NCI-H1417 (cell line): ENCODE data around the gene FLNB.
A peak's percentile ranks its signal among the peaks of the same experiment; 100 is the strongest.

Source experiments
- DNase-seq, 3 experiments: peaks; one replicate each; lab custom pipeline; 2025; lab: John Stamatoyannopoulos, UW

The FLNB gene

GRCh38 chr3:58008141-58009025, at the start of gene FLNB:
FLNB (plus strand) TSS chr3:58008422; CDS start chr3:58008565, 143 bp downstream.
- peak; percentile 60 to 81 (median 77) for DNase-seq

- no peak for DNase-seq
Measured at GRCh38 chr3:57958642-57959422, 49.4 kb upstream of the FLNB start.

- no peak for DNase-seq
Measured at GRCh38 chr3:57959423-57960173, 48.6 kb upstream of the FLNB start.

DNA sequence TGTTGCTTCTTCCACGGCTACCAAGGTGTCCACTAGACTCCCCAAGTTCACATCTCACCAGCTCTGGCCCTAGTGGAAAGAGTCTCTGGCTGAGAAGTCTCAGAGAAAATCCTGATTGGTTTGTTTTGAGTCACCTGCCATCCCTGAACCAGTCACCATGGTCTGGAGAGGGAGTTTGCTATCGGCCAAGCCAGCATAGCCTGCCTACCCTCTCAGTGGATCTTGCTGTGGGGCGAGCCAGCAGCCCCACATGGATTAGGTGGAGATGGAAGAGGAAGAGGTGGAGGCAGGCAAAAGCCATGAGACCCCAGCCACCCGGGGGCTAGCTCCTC, 48.1 kb upstream of the FLNB start:
- no peak for DNase-seq

DNA sequence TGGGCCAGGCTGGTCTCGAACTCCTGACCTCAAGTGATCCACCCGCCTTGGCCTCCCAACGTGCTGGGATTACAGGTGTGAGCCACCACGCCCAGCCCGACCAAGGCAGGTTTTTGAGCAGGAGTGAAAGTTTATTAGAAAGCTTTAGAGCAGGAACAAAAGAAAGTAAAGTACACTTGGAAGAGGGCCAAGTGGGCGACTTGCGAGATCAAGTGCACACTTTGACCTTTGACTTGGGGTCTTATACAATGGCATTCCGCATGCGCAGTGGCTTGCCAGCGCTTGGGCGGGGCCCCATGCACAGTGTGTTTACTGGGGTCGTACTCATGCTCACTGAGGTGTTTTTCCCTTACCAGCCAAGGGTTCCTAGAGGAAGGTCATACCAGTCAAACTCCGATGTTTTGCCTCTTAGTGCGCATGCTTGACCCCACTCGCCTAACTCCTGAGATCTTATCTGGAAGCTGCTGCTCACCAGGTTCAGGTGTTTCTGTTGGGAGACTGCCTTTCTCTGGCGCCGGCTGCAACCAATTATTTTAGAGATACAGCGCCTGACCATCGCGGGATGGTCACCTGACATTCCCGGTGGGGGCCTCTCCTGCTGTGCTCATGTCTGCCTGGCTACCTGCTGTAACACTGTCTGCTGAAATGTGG, 46.9 kb upstream of the FLNB start:
- no peak for DNase-seq

- DNase-seq: no peak
Measured at GRCh38 chr3:57961828-57962447, 46.3 kb upstream of the FLNB start.

GRCh38 chr3:57962448-57962834, 45.8 kb upstream of the FLNB start:
- no peak for DNase-seq

DNA sequence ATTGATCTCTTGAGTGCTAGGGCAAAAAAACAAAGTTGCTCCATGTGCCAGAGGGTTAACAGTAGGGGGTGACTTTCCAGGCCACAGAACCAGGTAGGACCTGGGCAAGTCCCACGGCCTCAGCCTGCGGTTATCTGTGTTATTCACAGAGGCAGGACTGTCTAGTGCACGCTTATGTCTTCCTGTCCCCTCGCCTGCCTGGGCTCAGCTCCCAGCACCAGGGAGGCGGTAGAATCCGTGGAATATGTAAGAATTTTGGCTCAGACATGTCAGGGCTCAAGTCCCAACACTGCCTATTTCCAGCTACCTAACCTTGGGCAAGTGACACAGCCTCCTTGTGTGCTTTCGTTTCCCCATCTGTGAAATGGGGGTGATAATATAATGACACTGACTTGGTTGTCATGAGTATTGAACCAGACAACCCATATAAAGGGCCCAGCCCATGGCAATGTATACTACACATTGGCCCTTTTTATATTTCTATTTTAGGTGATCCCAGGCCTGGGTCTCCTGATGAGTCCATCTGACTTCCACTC, 44.3 kb upstream of the FLNB start:
- no peak for DNase-seq

- DNase-seq: no peak
Measured at GRCh38 chr3:57966829-57967228, 41.4 kb upstream of the FLNB start.

- DNase-seq: no peak
Measured at GRCh38 chr3:57967590-57967989, 40.6 kb upstream of the FLNB start.

DNA sequence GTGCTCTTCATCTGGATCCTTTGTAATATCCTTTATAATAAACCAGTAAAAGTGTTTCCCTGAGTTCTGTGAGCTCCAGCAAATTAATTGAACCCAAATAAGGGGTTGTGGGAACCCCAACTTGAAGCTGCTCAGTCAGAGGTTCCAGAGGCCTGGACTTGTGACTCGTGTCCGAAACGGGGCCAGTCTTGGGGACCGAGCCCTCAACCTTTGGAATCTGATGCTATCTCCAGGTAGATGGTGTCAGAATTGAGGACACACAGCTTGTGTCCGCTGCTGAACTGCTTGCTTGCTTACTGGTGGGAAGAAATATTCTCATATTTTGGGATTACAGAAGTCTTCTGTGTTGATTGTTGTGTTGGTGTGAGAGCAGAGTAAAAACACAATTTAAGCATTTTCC, 39.7 kb upstream of the FLNB start:
- no peak for DNase-seq

DNA sequence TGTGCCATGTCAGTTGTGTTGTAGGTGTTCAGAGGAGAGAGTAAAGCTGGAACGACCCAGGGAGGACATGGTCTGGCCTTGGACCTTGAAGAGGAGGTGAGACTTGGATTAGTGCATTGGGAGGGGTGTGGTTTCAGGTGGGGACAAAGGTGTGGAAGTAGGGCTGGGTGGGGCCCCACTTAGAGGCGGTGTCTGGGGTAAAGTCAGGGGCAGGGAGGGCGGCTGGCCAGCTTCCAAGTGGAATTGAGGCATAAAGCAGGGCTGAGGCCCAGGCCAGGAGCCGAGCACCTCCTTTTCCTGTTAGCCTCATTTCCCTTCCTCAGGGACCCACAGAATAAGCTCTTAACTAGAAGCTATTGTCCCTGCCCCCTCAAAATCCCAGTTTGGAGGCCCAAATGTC, 36.2 kb upstream of the FLNB start:
- no peak for DNase-seq

GRCh38 chr3:57972531-57973111, 35.6 kb upstream of the FLNB start:
- DNase-seq: no peak

GRCh38 chr3:57973715-57974477, 34.3 kb upstream of the FLNB start:
- no peak for DNase-seq

GRCh38 chr3:57974796-57975388, 33.3 kb upstream of the FLNB start:
- no peak for DNase-seq

- DNase-seq: peak; percentile 18 to 26 (median 25)
Measured at GRCh38 chr3:57977818-57978235, 30.4 kb upstream of the FLNB start.

GRCh38 chr3:57978316-57978715, 29.9 kb upstream of the FLNB start:
- peak in 1 of 3 experiments; percentile 20 for DNase-seq

DNA sequence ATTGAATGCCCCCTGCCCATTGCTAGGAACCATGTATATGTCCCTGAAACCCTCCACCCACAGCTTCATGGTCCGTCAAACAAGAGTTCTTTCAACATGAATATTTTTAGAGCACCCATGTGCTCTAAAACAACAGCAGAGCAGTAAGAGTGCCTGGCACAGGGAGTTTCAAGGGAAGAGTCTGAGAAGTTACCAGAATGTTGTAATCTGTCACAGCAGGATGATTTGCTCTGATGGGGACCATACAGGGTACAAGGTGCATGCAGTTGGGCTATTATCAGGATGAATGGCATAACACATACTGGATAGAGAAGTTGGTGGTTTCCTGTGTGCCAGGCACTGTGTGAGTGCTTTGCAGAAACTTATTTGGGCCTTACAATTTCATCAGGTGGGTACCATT, 27.8 kb upstream of the FLNB start:
- DNase-seq: no peak

- no peak for DNase-seq
Measured at GRCh38 chr3:57981483-57982087, 26.6 kb upstream of the FLNB start.
